ENCODE measurements around the gene CA10. TPM values are rescaled to one million over a fixed set of nuclear protein-coding genes. Genes with fewer than 3 reads are reported as not detected.

The CA10 gene
- total RNA-seq, 4 donors from 2014 or later, result not detected

DNA sequence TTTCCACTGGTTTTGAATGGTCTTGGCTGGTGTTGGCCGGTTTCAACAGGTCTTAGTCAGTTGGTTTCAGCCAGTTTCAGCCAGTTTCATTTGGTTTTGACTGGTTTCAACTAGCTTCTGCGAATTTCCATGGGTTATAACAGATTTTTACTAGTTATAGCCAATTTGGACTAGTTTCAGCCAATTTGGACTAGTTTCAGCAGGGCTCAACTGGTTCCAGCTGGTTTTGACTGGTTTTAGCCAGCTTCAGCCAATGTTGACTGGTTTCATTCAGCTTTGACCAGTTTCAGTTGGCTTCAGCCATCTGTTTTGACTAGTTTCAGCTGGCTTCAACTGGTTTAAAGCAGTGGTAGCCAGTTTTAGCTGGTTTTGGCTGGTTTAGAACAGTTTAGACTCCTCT lies 465.6 kb downstream of the CA10 start:
- intact Hi-C loops (cut with DNase I), result no loop called here
- WGBS, result 82% methylated on average over 2 of the region's 2 CpGs
- H3K9me3 ChIP-seq, result no peaks in the 10 kb centered on the region

DNA sequence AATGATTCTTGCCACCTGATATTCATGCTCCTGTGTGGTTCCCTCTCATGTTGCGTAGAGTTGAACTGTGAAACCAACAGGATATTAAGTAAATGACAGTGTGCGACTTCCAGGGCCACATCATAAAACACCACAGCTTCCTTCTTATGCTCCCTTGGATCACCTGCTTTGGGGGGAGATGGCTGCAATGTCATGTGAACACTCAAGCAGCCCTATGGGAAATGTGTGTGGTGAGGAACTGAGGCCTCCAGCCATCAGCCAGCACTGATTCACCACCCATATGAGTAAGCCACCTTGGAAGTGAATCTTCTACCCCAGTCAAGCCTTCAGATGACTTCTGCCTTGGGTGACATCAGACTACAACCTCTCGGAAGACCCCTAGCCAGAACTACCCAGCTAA lies 470.6 kb downstream of the CA10 start:
- intact Hi-C loops (cut with DNase I), result no loop called here
- H3K9me3 ChIP-seq, result no peaks in the 10 kb centered on the region
- no peak overlapping the region for H3K4me3 ChIP-seq
- no peak for DNase-seq (ENCODE audit: extremely low spot score)
- 97% methylated on average over 3 of the region's 3 CpGs for WGBS
- TF ChIP-seq POLR2A (IDR thresholded peaks at IDR 0.05; ENCODE audit: low read depth) (no peak), EP300 (IDR thresholded peaks at IDR 0.05) (no peak), POLR2AphosphoS5 (IDR thresholded peaks at IDR 0.05) (no peak), CTCF (IDR thresholded peaks at IDR 0.05) (no peak)
- no peaks in the 10 kb centered on the region for H3K27me3 ChIP-seq
- H3K36me3 ChIP-seq, result no peaks in the 10 kb centered on the region
- H3K4me1 ChIP-seq, result no peaks in the 10 kb centered on the region
- H3K27ac ChIP-seq (replicated peaks in 1 of 4), result no peak overlapping the region

More for the DNA sequence above, 465.6 kb downstream of the CA10 start:
- no peak for TF ChIP-seq POLR2A (IDR thresholded peaks at IDR 0.05; ENCODE audit: low read depth)
- H3K27ac ChIP-seq (replicated peaks in 1 of 4), result no peak overlapping the region
- DNase-seq (ENCODE audit: extremely low spot score), result no peak
- H3K4me3 ChIP-seq, result no peak overlapping the region
- H3K4me1 ChIP-seq, result no peaks in the 10 kb centered on the region
- no peaks in the 10 kb centered on the region for H3K27me3 ChIP-seq
- no peaks in the 10 kb centered on the region for H3K36me3 ChIP-seq

DNA sequence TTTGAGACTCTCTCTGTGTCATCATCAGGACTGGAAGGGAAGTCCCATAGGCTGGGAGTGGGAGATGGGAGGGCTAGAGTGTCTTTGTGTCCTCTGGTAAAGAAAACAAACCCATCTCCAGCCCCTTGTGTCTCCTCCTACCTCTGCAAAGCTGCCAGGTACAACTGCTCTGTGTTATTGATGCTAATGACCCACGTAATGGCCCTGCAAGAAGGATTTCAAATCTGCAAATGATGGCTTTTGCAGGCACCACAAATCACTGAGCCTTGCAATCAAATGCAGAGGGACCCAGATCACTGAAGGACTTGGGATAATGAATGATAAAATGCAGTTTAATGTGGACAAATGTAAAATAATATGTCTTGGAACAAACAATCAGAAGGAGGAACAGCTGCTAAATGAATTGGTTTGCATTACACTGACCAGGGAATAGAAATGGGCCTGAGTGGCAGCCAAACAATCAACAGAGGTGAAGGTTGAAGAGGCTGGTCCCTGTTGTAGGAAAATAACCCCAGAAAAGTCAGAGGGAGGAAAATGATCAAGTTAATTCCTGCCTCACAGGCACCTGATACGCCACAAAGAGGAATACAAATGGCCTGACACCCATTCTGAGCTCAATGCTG lies 473.1 kb downstream of the CA10 start:
- no peaks in the 10 kb centered on the region for H3K9me3 ChIP-seq
- no peak overlapping the region for H3K4me3 ChIP-seq
- no peaks in the 10 kb centered on the region for H3K4me1 ChIP-seq
- WGBS, result 59% methylated on average over 2 of the region's 2 CpGs
- intact Hi-C loops (cut with DNase I), result no loop called here
- no peaks in the 10 kb centered on the region for H3K36me3 ChIP-seq
- DNase-seq (ENCODE audit: extremely low spot score), result no peak
- H3K27ac ChIP-seq (replicated peaks in 1 of 4), result no peak overlapping the region
- no peaks in the 10 kb centered on the region for H3K27me3 ChIP-seq
- TF ChIP-seq EP300 (IDR thresholded peaks at IDR 0.05) (no peak), CTCF (IDR thresholded peaks at IDR 0.05) (no peak), POLR2AphosphoS5 (IDR thresholded peaks at IDR 0.05) (no peak), POLR2A (IDR thresholded peaks at IDR 0.05; ENCODE audit: low read depth) (no peak)

GRCh38 chr17:51684214-51684613 lies 474.3 kb downstream of the CA10 start:
- Histone ChIP-seq H3K27ac (replicated peaks in 1 of 4) (no peak overlapping the region), H3K4me3 (no peak overlapping the region), H3K36me3 (no peaks in the 10 kb centered on the region), H3K9me3 (no peaks in the 10 kb centered on the region), H3K4me1 (no peaks in the 10 kb centered on the region), H3K27me3 (no peaks in the 10 kb centered on the region)
- no peak for TF ChIP-seq POLR2AphosphoS5 (IDR thresholded peaks at IDR 0.05)
- no peak for TF ChIP-seq POLR2A (IDR thresholded peaks at IDR 0.05; ENCODE audit: low read depth)
- TF ChIP-seq EP300 (IDR thresholded peaks at IDR 0.05), result no peak
- no peak for TF ChIP-seq CTCF (IDR thresholded peaks at IDR 0.05)
- intact Hi-C loops (cut with DNase I), result no loop called here
- 64% methylated on average over 5 of the region's 5 CpGs for WGBS
- no peak for DNase-seq (ENCODE audit: extremely low spot score)

- TF ChIP-seq EP300 (IDR thresholded peaks at IDR 0.05), result no peak
- no peak for TF ChIP-seq POLR2A (IDR thresholded peaks at IDR 0.05; ENCODE audit: low read depth)
- no peak for TF ChIP-seq POLR2AphosphoS5 (IDR thresholded peaks at IDR 0.05)
- Histone ChIP-seq H3K27me3 (no peaks in the 10 kb centered on the region), H3K9me3 (no peaks in the 10 kb centered on the region), H3K4me3 (no peak overlapping the region), H3K4me1 (no peaks in the 10 kb centered on the region), H3K27ac (replicated peaks in 1 of 4) (no peak overlapping the region), H3K36me3 (no peaks in the 10 kb centered on the region)
- DNase-seq (ENCODE audit: extremely low spot score), result no peak
- 92% methylated on average over 10 of the region's 10 CpGs for WGBS
- intact Hi-C loops (cut with DNase I), result no loop called here
Observed at GRCh38 chr17:51683291-51683690, 475.2 kb downstream of the CA10 start.

GRCh38 chr17:51682115-51682514 lies 476.4 kb downstream of the CA10 start:
- no peak overlapping the region for H3K4me3 ChIP-seq
- H3K9me3 ChIP-seq, result no peaks in the 10 kb centered on the region
- H3K27ac ChIP-seq (replicated peaks in 1 of 4), result no peak overlapping the region
- H3K36me3 ChIP-seq, result no peaks in the 10 kb centered on the region
- WGBS, result 79% methylated on average over 5 of the region's 5 CpGs
- no peak for TF ChIP-seq EP300 (IDR thresholded peaks at IDR 0.05)
- TF ChIP-seq POLR2AphosphoS5 (IDR thresholded peaks at IDR 0.05), result no peak
- no peak for TF ChIP-seq CTCF (IDR thresholded peaks at IDR 0.05)
- no peak for TF ChIP-seq POLR2A (IDR thresholded peaks at IDR 0.05; ENCODE audit: low read depth)
- DNase-seq (ENCODE audit: extremely low spot score), result no peak
- no peaks in the 10 kb centered on the region for H3K27me3 ChIP-seq
- intact Hi-C loops (cut with DNase I), result no loop called here
- no peaks in the 10 kb centered on the region for H3K4me1 ChIP-seq
